ENCODE results near the gene RPAP2.

DNA sequence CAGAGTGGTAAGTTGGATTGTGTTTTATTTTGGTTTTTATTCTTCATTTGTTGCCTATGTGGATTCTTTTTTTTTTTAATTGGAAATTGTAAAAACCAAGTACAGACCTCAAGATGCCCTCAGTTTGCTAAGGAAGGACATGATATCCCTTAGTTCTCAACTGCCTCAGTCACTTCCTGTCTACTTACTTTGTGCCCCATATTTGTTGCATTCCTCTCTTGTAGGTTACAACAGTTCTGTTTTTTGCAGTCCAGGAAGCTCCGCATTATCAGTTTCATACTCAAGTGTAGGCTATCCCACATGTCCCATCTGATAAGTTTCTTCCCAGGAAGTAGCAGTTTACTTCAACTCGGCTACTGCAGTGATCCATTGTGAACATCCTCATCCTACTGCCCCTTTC, 82.0 kb downstream of the RPAP2 start:
- TF ChIP-seq POLR2AphosphoS5 (IDR thresholded peaks at IDR 0.05; ENCODE audit: low read depth, low read length) (no peak), POLR2A (IDR thresholded peaks at IDR 0.05; ENCODE audit: low read depth, low read length) (no peak), TAF1 (IDR thresholded peaks at IDR 0.05; ENCODE audit: low read depth, low read length) (no peak), SPI1 (IDR thresholded peaks at IDR 0.05; ENCODE audit: low read depth, low read length) (no peak), PAX5 (IDR thresholded peaks at IDR 0.05; ENCODE audit: insufficient read depth, low read length, severe bottlenecking) (no peak)

Measured in GM12891 (cell line).